GM12878 (cell line): ENCODE data around the gene SLC26A8. TPM values are rescaled to one million over a fixed set of nuclear protein-coding genes. Genes with fewer than 3 reads are reported as not detected.

Experiments
- ATAC-seq: fragments of 200-7000 bp; cut with Tn5 transposase; 3 replicates; pipeline ENCODE4 v1.9.1; 2020; ENCODE audit warnings: mild to moderate bottlenecking, moderate library complexity
- BruUV-seq: library from RNA; stranded (reverse); fragments of 400-500 nt; replicated peaks from 2 replicates; lab custom pipeline; 2021; lab: Mats Ljungman, UMichigan
- CTCF ChIA-PET: fragments of 300-600 bp; sonication (Branson Sonifier 250); formaldehyde crosslinking; extraction: SDS; loops from one replicate; lab custom pipeline; 2021; ENCODE audit warnings: inconsistent platforms; lab: Yijun Ruan, JAX
- POLR2A ChIA-PET: fragments of 350-600 bp; formaldehyde crosslinking; extraction: SDS; loops from one replicate; lab custom pipeline; 2021; ENCODE audit warnings: inconsistent platforms; lab: Charles Lee
- RAD21 ChIA-PET: fragments of 300-600 bp; sonication (Branson Sonifier 250); formaldehyde crosslinking; loops from one replicate; lab custom pipeline; 2023; ENCODE audit warnings: antibody characterized with exemption; ENCODE audit not compliant: unreplicated experiment; lab: Charles Lee
- SMC1A ChIA-PET: fragments of 300-600 bp; sonication (Branson Sonifier 250); formaldehyde crosslinking; loops from one replicate; lab custom pipeline; 2023; ENCODE audit not compliant: unreplicated experiment, uncharacterized antibody; lab: Charles Lee
- DNase-seq: peaks from one replicate; pipeline ENCODE4 v3.0.0-alpha.2; 2011; ENCODE audit warnings: low read depth, low spot score
- FAIRE-seq: peaks from 3 replicates; lab custom pipeline; 2011; peaks lifted over from hg19 to GRCh38; lab: Jason Lieb, UNC
- H2AFZ ChIP-seq: 2 replicates; pipeline ENCODE4 v1.6.0; 2011; ENCODE audit warnings: low read depth, low read length, control low read depth; ENCODE audit not compliant: control insufficient read depth
- H3K27ac ChIP-seq: 2 replicates; pipeline ENCODE4 v1.5.1; 2011; ENCODE audit warnings: control low read depth; ENCODE audit not compliant: control insufficient read depth, insufficient read depth
- H3K27me3 ChIP-seq, 2 experiments: replicated peaks in 1 of 2; 2 replicates each; pipeline versions ENCODE4 v1.6.0 to v1.6.1; 2011; ENCODE audit warnings: low read length in 1 of 2; ENCODE audit not compliant: control insufficient read depth in 2 of 2, insufficient read depth in 2 of 2
- H3K36me3 ChIP-seq, 2 experiments: 2 replicates each; pipeline ENCODE4 v1.5.1; 2011; ENCODE audit warnings: low read length in 1 of 2; ENCODE audit not compliant: control insufficient read depth in 2 of 2, insufficient read depth in 2 of 2
- H3K4me1 ChIP-seq: 2 replicates; pipeline ENCODE4 v1.6.1; 2011; ENCODE audit warnings: mild to moderate bottlenecking, low read length, moderate library complexity, mixed read lengths; ENCODE audit not compliant: control insufficient read depth, insufficient read depth
- H3K4me2 ChIP-seq: 2 replicates; pipeline ENCODE4 v1.6.0; 2011; ENCODE audit warnings: control low read depth; ENCODE audit not compliant: control insufficient read depth, insufficient read depth
- H3K4me3 ChIP-seq: fragments of 200-600 bp; sonication (generic); 2 replicates; pipeline ENCODE4 v1.5.1; 2016
- H3K79me2 ChIP-seq: 2 replicates; pipeline ENCODE4 v1.6.0; 2011; ENCODE audit warnings: low read length; ENCODE audit not compliant: control insufficient read depth, insufficient read depth
- H3K9ac ChIP-seq: 2 replicates; pipeline ENCODE4 v1.8.0; 2011; ENCODE audit warnings: low read length, control low read depth, mixed read lengths; ENCODE audit not compliant: control insufficient read depth, insufficient read depth
- H3K9me3 ChIP-seq: replicated peaks from 3 replicates; pipeline ENCODE4 v1.5.1; 2011; ENCODE audit warnings: mild to moderate bottlenecking, low read length; ENCODE audit not compliant: control insufficient read depth, insufficient read depth
- H4K20me1 ChIP-seq: 2 replicates; pipeline ENCODE4 v1.6.0; 2011; ENCODE audit not compliant: control insufficient read depth, insufficient read depth
- EGR1 ChIP-seq, 2 experiments: IDR thresholded peaks; 1 replicate in 1 of 2; 2 replicates in 1 of 2; pipeline ENCODE4 v1.6.1; 2011 to 2012; ENCODE audit warnings: low read depth in 2 of 2, low read length in 2 of 2, borderline replicate concordance in 1 of 2, mild to moderate bottlenecking in 1 of 2, moderate library complexity in 1 of 2
- FOXM1 ChIP-seq: IDR thresholded peaks from 2 replicates; pipeline ENCODE4 v1.6.1; 2012; ENCODE audit warnings: low read depth, mild to moderate bottlenecking, inconsistent platforms, low read length, moderate library complexity
- HDAC2 ChIP-seq: fragments of 200-600 bp; sonication (generic); IDR thresholded peaks from 2 replicates; pipeline ENCODE4 v1.6.1; 2017
- RELB ChIP-seq: fragments of 450-650 bp; IDR thresholded peaks from 2 replicates; pipeline ENCODE4 v1.6.1; 2017; ENCODE audit warnings: low read depth, mild to moderate bottlenecking, moderate library complexity
- SKIL ChIP-seq: fragments of 450-650 bp; IDR thresholded peaks from 2 replicates; pipeline ENCODE4 v1.6.1; 2017; ENCODE audit warnings: mild to moderate bottlenecking, low read depth, inconsistent platforms; ENCODE audit not compliant: poor library complexity, severe bottlenecking
- ZNF207 ChIP-seq: fragments of 450-650 bp; IDR thresholded peaks from 2 replicates; pipeline ENCODE4 v1.6.1; 2014; ENCODE audit warnings: antibody characterized with exemption, mild to moderate bottlenecking, borderline replicate concordance
- ZNF217 ChIP-seq: fragments of 450-650 bp; IDR thresholded peaks from 2 replicates; pipeline ENCODE4 v1.6.1; 2017; ENCODE audit warnings: antibody characterized with exemption, mild to moderate bottlenecking
- WGBS: methylation state at CpG from one replicate; pipeline ENCODE4 v1.1.6; 2016; ENCODE audit warnings: low lambda C conversion rate; ENCODE audit not compliant: insufficient replicate concordance, insufficient coverage; ENCODE audit errors: missing lambda C conversion rate; 5-methylcytosine and 5-hydroxymethylcytosine counted together
- in situ Hi-C: fragments of 300-500 bp; cut with MboI; formaldehyde crosslinking; loops from 9 replicates; pipeline ENCODE4 v1.14.3; 2018; ENCODE audit warnings: mixed read lengths
- intact Hi-C: fragments of 100-400 bp; cut with micrococcal nuclease; formaldehyde crosslinking; loops from one replicate; pipeline ENCODE4 v1.14.2; 2022; ENCODE audit not compliant: unreplicated experiment
- polyA plus RNA-seq, 11 experiments: library from polyadenylated mRNA; depleted of rRNA in 4 of 11; unstranded in 6 of 11; stranded (reverse) in 5 of 11; fragments of >200 nt; fragmentation: Nextera tagmentation in 4 of 11; fragmentation: Illumina TruSeq in 1 of 11; extraction: Ambion mirVana in 4 of 11; extraction: Trizol in 1 of 11; gene quantifications; 1 replicate in 1 of 11; 2 replicates in 10 of 11; pipeline versions ENCODE4 v1.2.1 to v1.2.3, GENCODE V29; 2011 to 2016; ENCODE audit warnings: inconsistent platforms in 2 of 11, missing spikeins in 2 of 11, low read depth in 1 of 11
- total RNA-seq, 4 experiments: library from RNA; depleted of rRNA in 3 of 4; stranded (reverse); fragments of >200 nt in 3 of 4; fragmentation: Illumina TruSeq in 1 of 4; extraction: Trizol in 1 of 4; gene quantifications; 2 replicates each; pipeline versions ENCODE4 v1.2.1 to v1.2.3, GENCODE V29; 2013 to 2021

Gene SLC26A8
- total and polyA plus RNA-seq, 10 of the 15 experiments (the other 5 are each of a cell fraction or from before 2014, with no cell fraction given), result 0.09 to 0.95 (median 0.27) TPM; not detected in 2

- TF ChIP-seq RELB (no peak), FOXM1 (no peak), SKIL (no peak), ZNF217 (no peak)
Observed at GRCh38 chr6:35948725-35949124, 75.7 kb downstream of the SLC26A8 start (continued).

- Histone ChIP-seq H4K20me1 (no peaks in the 10 kb centered on the region), H3K4me3 (no peak overlapping the region), H3K27me3 (no peaks in the 10 kb centered on the region), H3K4me2 (no peak overlapping the region), H3K79me2 (no peaks in the 10 kb centered on the region), H3K9ac (no peak overlapping the region), H2AFZ (no peak overlapping the region), H3K9me3 (no peaks in the 10 kb centered on the region), H3K27ac (no peak overlapping the region)
- ChIA-PET RAD21 (no interaction called here), SMC1A (interaction anchor here (0.7 kb wide), 1 partner anchor 59 kb away, joined by 3 read pairs; no protein-coding TSS in a partner anchor)
- FAIRE-seq, result no peak
- in situ Hi-C loops, result no loop called here
- no peak for DNase-seq
- TF ChIP-seq EGR1 (IDR thresholded peaks at IDR 0.05; ENCODE audit: borderline replicate concordance in 1 of 2, low read depth in 2 of 2, low read length in 2 of 2), result no peak
- TF ChIP-seq HDAC2, result no peak
- no peak for TF ChIP-seq ZNF207
- TF ChIP-seq, all 136 proteins: peak for 0
- no peak for ATAC-seq
- intact Hi-C loops, result no loop called here
- POLR2A ChIA-PET, result no interaction called here
- H3K36me3 ChIP-seq, result no peaks in the 10 kb centered on the region
- 27% methylated on average over 1 of the region's 1 CpG for WGBS
- no TSS peak for BruUV-seq
- H3K4me1 ChIP-seq, result no peaks in the 10 kb centered on the region
- CTCF ChIA-PET, result interaction anchor here (0.8 to 1.0 kb wide), 2 partner anchors 8 to 33 kb away, joined by 3 to 4 read pairs; no protein-coding TSS in a partner anchor
Observed at GRCh38 chr6:35945650-35946025, 78.8 kb downstream of the SLC26A8 start.
